WTC11 (cell line): ENCODE measurements around the gene CLCN7.

Experiments used
- ATF6 ChIP-seq: sonication (generic); formaldehyde crosslinking; IDR thresholded peaks from 2 replicates; pipeline ENCODE4 v1.8.1; 2023; ENCODE audit warnings: mild to moderate bottlenecking, missing genetic modification reagents
- CTCF ChIP-seq: fragments of 200-600 bp; IDR thresholded peaks from 2 replicates; pipeline ENCODE4 v1.8.0; 2022; ENCODE audit warnings: antibody characterized with exemption
- FOXP1 ChIP-seq: sonication (generic); formaldehyde crosslinking; IDR thresholded peaks from 2 replicates; pipeline ENCODE4 v1.8.0; 2022; ENCODE audit warnings: missing genetic modification reagents, mild to moderate bottlenecking, moderate library complexity, borderline replicate concordance
- FOXP4 ChIP-seq: sonication (generic); formaldehyde crosslinking; IDR thresholded peaks from 2 replicates; pipeline ENCODE4 v1.8.0; 2022; ENCODE audit warnings: mild to moderate bottlenecking, missing genetic modification reagents
- HMGXB4 ChIP-seq: sonication (generic); formaldehyde crosslinking; IDR thresholded peaks from 2 replicates; pipeline ENCODE4 v1.8.1; 2023; ENCODE audit warnings: mild to moderate bottlenecking, moderate library complexity, missing genetic modification reagents
- JUN ChIP-seq: sonication (generic); formaldehyde crosslinking; IDR thresholded peaks from 2 replicates; pipeline ENCODE4 v1.8.0; 2023; ENCODE audit warnings: mild to moderate bottlenecking, missing genetic modification reagents
- MAX ChIP-seq: sonication (generic); formaldehyde crosslinking; IDR thresholded peaks from 2 replicates; pipeline ENCODE4 v1.8.0; 2022; ENCODE audit warnings: mild to moderate bottlenecking, missing genetic modification reagents
- MLX ChIP-seq: sonication (generic); formaldehyde crosslinking; IDR thresholded peaks from 2 replicates; pipeline ENCODE4 v1.8.1; 2023; ENCODE audit warnings: mild to moderate bottlenecking, missing genetic modification reagents, moderate library complexity
- USF2 ChIP-seq: sonication (generic); formaldehyde crosslinking; IDR thresholded peaks from 2 replicates; pipeline ENCODE4 v1.8.1; 2023; ENCODE audit warnings: mild to moderate bottlenecking, missing genetic modification reagents, moderate library complexity
- ZBTB21 ChIP-seq: sonication (generic); formaldehyde crosslinking; IDR thresholded peaks from 2 replicates; pipeline ENCODE4 v1.8.1; 2023; ENCODE audit warnings: mild to moderate bottlenecking, missing genetic modification reagents, borderline replicate concordance
- ZBTB43 ChIP-seq: sonication (generic); formaldehyde crosslinking; IDR thresholded peaks from 2 replicates; pipeline ENCODE4 v1.8.1; 2023; ENCODE audit warnings: mild to moderate bottlenecking, missing genetic modification reagents
- ZNF512 ChIP-seq: sonication (generic); formaldehyde crosslinking; IDR thresholded peaks from 2 replicates; pipeline ENCODE4 v1.8.1; 2022; ENCODE audit warnings: missing genetic modification reagents, borderline replicate concordance

GRCh38 chr16:1494711-1495110 is 19.9 kb upstream of the CLCN7 start:
- TF ChIP-seq FOXP4 (CRISPR knock-in tag) (no peak), CTCF (no peak), ZNF512 (no peak), HMGXB4 (CRISPR knock-in tag) (no peak), FOXP1 (CRISPR knock-in tag) (no peak), ZBTB21 (no peak), ATF6 (CRISPR knock-in tag) (no peak), ZBTB43 (CRISPR knock-in tag) (no peak), USF2 (CRISPR knock-in tag) (no peak), JUN (no peak), MAX (CRISPR knock-in tag) (no peak), MLX (CRISPR knock-in tag) (no peak)
